Stimulated activated CD4-positive, alpha-beta T cell treated with anti-CD3 and anti-CD28 coated beads, Interleukin-1b, Interleukin-23, amount 100 ng/mL, for 1 hour (primary cell): Measurements from ENCODE around the gene TEAD1.

Source experiments
- DNase-seq, 2 donors: peaks; one replicate each; pipeline ENCODE4 v3.0.0-alpha.2; 2020; ENCODE audit warnings: low read depth in 2 of 2

TEAD1 gene

DNA sequence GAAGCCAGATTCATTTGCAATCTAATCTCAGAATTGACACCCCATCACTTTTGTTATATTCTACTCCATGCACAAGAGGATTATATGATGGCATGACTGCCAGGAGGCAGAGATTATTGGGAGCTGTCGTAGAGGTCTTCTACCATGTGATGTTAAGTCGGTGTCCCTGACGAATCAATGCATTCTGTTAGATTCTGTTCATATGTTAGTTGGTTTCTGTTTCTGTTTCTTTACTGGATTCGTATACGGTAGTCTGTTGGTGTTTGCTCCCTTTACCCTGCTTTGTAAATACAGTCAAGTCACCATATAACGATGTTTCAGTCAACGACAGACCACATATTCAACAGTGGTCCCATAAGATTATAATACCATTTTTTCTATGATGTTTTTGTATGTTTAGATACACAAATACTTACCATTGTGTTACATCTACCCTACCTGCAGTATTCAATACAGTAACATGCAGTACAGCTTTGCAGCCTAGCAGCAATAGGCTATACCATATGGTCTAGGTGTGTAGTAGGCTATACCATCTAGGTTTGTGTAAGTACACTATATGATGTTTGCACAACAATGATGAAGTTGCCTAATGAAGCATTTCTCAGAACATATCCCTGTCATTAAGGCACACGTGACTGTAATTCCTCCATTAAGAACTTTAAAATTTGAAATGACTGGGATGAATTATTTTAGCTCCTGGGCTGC, 312.1 kb downstream of the TEAD1 start:
- DNase-seq = no peak

DNA sequence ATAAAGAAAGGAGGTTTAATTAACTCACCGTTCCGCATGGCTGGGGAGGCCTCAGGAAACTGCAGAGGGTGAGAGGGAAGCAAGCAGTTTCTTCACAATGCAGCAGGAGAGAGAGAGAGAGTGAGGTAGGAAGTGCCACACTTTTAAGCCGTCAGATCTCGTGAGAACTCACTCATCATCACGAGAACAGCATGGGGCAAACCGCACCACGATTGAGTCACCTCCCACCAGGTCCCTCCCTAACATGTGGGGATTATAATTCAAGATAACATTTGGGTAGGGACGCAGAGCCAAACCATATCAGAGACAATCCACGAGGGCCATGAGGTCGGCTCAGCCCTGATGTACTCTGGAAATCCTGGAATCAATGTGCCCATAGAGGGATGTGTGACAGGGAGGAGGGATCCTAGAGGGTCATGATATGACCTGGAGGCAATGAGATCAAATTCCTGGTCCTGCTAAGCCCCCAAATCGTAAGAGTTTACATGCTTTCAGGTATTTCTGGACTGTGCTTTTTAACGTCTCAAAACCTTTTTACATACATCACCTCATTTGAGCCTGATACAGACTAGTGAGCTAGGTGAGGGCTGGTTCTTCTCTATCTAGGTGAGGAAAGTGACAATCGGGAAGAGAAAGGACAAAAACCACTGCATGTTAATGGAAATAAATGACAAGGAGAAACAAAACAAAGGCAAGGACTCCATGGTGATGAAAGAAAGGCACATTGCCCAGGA, 315.4 kb downstream of the TEAD1 start:
- no peak for DNase-seq

DNA sequence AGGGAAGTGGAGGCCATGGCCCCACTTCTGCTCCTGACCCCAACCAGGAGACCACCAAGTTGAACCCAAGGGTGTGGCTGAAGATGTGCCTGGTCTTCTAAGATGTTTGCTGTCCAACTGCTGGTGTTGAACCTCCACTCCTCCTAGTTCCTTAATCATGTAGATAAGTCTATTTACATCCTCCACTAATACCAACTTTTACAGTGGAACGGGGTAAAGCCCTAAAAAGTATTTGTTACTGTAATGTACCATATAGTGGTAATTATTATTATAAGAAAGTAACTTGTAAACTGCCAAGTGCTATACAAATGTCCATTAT, 315.9 kb downstream of the TEAD1 start:
- no peak for DNase-seq

- no peak for DNase-seq
Observed at GRCh38 chr11:12991426-12991825, 317.2 kb downstream of the TEAD1 start.

DNA sequence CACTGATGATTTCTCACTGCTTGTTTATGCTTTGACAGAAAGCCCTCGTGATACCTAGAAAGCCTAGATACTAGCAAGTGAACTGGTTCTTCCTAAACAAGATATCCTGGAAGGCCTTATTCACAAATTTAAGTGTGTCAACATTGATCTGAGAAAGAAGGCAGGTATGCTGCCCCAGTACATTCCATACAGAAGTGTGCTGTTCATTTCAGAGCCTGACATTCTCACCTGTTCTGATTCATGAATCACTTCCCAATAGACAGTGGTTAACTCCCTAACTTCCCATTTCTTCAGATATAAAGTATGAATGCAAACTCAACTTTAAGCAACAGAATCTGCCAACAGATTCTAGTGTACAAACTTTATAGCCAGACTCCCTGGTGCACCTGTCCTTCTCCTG, 319.4 kb downstream of the TEAD1 start:
- no peak for DNase-seq
